Activated CD4-positive, alpha-beta T cell treated with anti-CD3 and anti-CD28 coated beads, Interleukin-2, amount 10 ng/mL, durations not matched to agents 24 days and 14 days (primary cell): ENCODE measurements around the gene NAT8. TPM values are rescaled to one million over a fixed set of nuclear protein-coding genes. Genes with fewer than 3 reads are reported as not detected.
"Not testable (repeated sequence)": the region's sequence is repeated elsewhere in the genome, so short reads cannot be mapped to it uniquely, and the experiment has no call there.

Experiments used
- DNase-seq: peaks from one replicate; pipeline ENCODE4 v3.0.0; 2022
- H3K27ac Mint-ChIP-seq: one replicate; pipeline ENCODE4 v1.8.0; 2022; ENCODE audit warnings: mild to moderate bottlenecking, mixed read lengths
- H3K27me3 Mint-ChIP-seq: one replicate; pipeline ENCODE4 v1.8.0; 2022; ENCODE audit warnings: mixed read lengths
- H3K36me3 Mint-ChIP-seq: one replicate; pipeline ENCODE4 v1.8.0; 2022; ENCODE audit warnings: low read depth, mild to moderate bottlenecking, mixed read lengths
- H3K4me1 Mint-ChIP-seq: one replicate; pipeline ENCODE4 v1.8.0; 2021; ENCODE audit warnings: mixed read lengths
- H3K4me3 Mint-ChIP-seq: one replicate; pipeline ENCODE4 v1.8.0; 2022; ENCODE audit warnings: mild to moderate bottlenecking, moderate library complexity, mixed read lengths
- H3K9me3 Mint-ChIP-seq: one replicate; pipeline ENCODE4 v1.8.0; 2021; ENCODE audit warnings: mixed read lengths
- intact Hi-C: fragments of 100-400 bp; cut with micrococcal nuclease; formaldehyde crosslinking; loops from one replicate; pipeline ENCODE4 v1.15.1; 2023
- total RNA-seq: library from RNA; stranded (reverse); gene quantifications from 2 replicates; pipeline ENCODE4 v1.2.3, GENCODE V29; 2022

The NAT8 gene, protein sequence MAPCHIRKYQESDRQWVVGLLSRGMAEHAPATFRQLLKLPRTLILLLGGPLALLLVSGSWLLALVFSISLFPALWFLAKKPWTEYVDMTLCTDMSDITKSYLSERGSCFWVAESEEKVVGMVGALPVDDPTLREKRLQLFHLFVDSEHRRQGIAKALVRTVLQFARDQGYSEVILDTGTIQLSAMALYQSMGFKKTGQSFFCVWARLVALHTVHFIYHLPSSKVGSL
- not detected in 2 replicates for total RNA-seq

GRCh38 chr2:73642338-73643018 is at the start of gene NAT8:
NAT8 (minus strand) TSS chr2:73642422; CDS start chr2:73641628, 794 bp downstream.
- peaks cover 4% of the 10 kb centered on the region for H3K27me3 Mint-ChIP-seq
- H3K4me1 Mint-ChIP-seq, result no peaks in the 10 kb centered on the region
- DNase-seq, result no peak
- H3K9me3 Mint-ChIP-seq, result peaks cover 5% of the 10 kb centered on the region
- no peaks in the 10 kb centered on the region for H3K36me3 Mint-ChIP-seq
- H3K4me3 Mint-ChIP-seq, result no peak within 1 kb of the TSS
- no peak within 1 kb of the TSS for H3K27ac Mint-ChIP-seq
- intact Hi-C loops, result no loop called here

DNA sequence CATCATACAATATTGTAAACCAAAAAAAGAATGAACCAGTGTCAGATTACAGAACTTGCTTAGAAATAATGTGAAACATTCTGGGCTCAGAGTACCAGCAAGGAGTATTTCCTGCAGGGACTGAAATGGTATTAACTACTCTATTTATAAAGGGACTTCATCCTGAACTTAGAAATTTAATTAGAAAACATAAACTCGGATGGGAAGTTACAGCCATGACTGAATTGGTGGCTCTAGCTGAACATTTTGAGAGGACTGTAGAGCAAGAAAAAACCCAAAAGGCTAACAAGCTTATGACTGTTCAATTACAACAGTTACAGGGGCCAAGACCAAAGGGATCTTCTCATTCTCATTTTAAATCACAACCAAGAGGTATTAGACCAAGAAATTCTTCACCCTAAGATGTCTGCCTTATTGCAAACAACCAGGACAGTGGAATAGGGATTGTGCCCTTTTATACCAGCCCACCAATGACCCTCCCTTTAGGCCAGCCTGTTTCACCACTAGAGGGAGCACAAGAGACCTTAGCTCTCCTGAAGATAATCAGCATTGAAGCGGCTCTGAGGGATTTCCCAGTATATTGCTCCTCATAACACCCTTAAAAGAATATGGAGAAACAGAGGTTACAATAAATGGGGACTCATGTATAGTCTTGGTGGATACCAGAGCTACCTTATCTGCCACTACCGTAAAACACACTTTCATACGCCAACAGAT is 48.3 kb upstream of the NAT8 start:
- H3K27ac Mint-ChIP-seq, H3K36me3 Mint-ChIP-seq, intact Hi-C loops, H3K27me3 Mint-ChIP-seq, H3K4me3 Mint-ChIP-seq, H3K9me3 Mint-ChIP-seq, H3K4me1 Mint-ChIP-seq: not testable (repeated sequence)
- peak; percentile 73 for DNase-seq

- H3K36me3 Mint-ChIP-seq, H3K9me3 Mint-ChIP-seq, H3K27ac Mint-ChIP-seq, DNase-seq, H3K4me3 Mint-ChIP-seq, H3K4me1 Mint-ChIP-seq, intact Hi-C loops: not testable (repeated sequence)
- peaks cover 11% of the 10 kb centered on the region for H3K27me3 Mint-ChIP-seq
These were observed 46.3 kb upstream of the NAT8 start for GRCh38 chr2:73688494-73688893.

DNA sequence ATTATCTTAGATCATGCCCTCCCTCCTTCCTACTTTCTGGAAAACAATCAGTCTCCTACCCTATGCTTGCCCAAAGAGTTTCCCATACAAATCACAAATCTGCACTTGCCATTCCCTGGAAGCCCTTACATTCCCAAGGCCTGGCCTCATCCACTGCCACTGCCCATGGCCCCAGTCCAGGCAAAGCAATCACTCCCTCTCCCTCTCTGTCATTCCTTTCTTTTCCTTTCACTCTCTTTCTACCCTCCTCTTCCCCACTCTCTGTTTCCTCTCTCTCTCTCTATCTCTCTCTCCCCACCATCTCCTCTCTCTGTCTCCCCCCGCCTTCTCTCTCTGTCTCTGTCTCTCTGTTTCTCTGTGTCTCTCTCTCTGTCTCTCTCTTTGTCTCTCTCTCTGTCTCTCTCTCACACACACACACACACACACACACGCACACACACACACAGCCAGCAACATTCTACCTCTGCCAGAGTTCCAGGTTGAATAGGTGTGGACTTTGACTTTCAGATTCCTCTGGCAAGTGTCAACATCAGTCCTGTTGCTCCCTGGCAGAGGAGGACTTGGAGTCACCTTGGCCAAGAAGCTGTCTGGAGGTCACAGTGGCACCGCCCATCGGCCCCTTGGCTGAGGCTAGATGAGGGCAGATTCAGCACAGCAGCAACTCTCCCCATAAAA is 43.7 kb upstream of the NAT8 start:
- Mint-ChIP-seq H3K4me3 (no peak overlapping the region), H3K9me3 (no peaks in the 10 kb centered on the region), H3K27ac (no peak overlapping the region), H3K36me3 (no peaks in the 10 kb centered on the region), H3K27me3 (peaks cover 12% of the 10 kb centered on the region), H3K4me1 (peaks cover 1% of the 10 kb centered on the region)
- intact Hi-C loops, result no loop called here
- DNase-seq, result no peak

DNA sequence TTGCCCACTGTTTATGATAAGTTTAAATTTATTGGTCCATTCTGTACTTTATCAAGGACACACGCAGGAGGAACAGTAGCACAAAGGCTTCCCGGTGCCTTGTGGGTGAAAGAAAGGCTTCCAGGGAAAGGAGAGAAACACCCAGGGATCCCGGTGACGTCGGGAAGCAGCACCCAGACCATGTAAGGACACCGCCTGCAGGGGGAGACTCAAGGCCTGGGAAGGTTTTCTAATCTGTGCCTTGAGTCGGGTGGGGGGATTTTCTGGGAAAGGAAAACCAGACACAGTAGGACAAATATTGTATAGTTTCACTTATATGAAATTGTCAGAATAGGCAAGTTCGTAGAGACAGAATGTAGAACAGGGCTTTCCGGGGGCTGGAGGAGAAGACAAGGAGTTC is 42.7 kb upstream of the NAT8 start:
- intact Hi-C loops, H3K4me1 Mint-ChIP-seq, H3K36me3 Mint-ChIP-seq, DNase-seq, H3K4me3 Mint-ChIP-seq, H3K9me3 Mint-ChIP-seq, H3K27ac Mint-ChIP-seq: not testable (repeated sequence)
- peaks cover 11% of the 10 kb centered on the region for H3K27me3 Mint-ChIP-seq

GRCh38 chr2:73684325-73684724 is 42.1 kb upstream of the NAT8 start:
- not testable (repeated sequence) for H3K27ac Mint-ChIP-seq

DNA sequence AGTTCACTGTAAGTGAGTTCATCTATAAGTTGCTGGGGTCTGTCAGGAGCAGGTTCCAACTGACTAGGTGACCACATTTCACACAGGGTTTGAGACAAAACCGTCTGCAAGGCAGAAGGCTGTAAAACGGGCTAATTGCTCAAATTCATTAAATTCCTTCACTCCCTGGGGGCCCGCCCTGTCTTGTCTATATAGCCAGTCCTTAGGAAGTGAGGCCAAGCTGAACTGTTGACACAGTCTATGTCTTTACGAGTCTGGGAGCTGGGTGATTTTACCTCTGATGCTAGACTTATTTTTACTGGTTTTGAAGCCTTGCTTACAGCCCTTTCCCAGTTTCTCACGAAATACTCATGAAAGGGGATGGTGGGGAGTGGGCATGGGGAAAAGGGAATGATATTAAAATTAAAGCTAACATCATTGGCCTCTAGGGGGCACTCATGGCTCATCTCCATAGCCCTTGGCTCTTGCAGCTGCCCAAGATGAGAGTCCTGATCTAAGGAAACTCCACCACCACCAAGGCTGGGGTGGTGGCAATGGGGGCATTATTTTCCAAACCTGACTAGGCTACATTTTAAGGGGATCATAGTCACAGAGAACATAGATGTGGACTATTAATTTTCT is 37.8 kb upstream of the NAT8 start:
- H3K9me3 Mint-ChIP-seq, H3K27ac Mint-ChIP-seq, H3K4me3 Mint-ChIP-seq, H3K4me1 Mint-ChIP-seq, H3K36me3 Mint-ChIP-seq, intact Hi-C loops: not testable (repeated sequence)
- peak; percentile 68 for DNase-seq
- peaks cover 10% of the 10 kb centered on the region for H3K27me3 Mint-ChIP-seq

More at GRCh38 chr2:73684325-73684724, 42.1 kb upstream of the NAT8 start:
- H3K4me3 Mint-ChIP-seq, H3K9me3 Mint-ChIP-seq, H3K36me3 Mint-ChIP-seq, DNase-seq, H3K4me1 Mint-ChIP-seq, intact Hi-C loops: not testable (repeated sequence)
- peaks cover 11% of the 10 kb centered on the region for H3K27me3 Mint-ChIP-seq

DNA sequence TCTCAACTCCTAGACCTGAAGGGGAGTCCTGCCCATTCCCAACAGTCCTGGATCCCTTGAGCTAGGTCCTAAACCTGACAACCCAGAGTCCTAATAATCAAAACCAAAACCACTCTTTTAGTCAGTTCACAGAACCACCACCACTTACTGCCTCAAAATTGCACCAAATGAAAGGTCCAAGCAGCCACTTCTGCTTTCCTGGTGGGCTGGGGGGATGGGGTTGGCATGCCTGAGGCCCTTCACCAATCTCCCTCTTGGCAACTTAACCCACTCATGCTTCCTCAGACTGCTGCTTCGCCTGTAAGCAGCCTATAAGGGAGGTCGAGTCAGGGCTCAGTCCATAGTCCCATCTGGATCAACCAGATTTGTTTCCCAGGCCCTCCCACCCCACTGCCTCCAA is 37.0 kb upstream of the NAT8 start:
- H3K36me3 Mint-ChIP-seq, H3K4me3 Mint-ChIP-seq, H3K4me1 Mint-ChIP-seq, H3K27me3 Mint-ChIP-seq, H3K27ac Mint-ChIP-seq, intact Hi-C loops, H3K9me3 Mint-ChIP-seq, DNase-seq: not testable (repeated sequence)

GRCh38 chr2:73678008-73678407 is 35.8 kb upstream of the NAT8 start:
- H3K27ac Mint-ChIP-seq, H3K4me3 Mint-ChIP-seq, H3K27me3 Mint-ChIP-seq, H3K4me1 Mint-ChIP-seq, intact Hi-C loops, H3K9me3 Mint-ChIP-seq, DNase-seq, H3K36me3 Mint-ChIP-seq: not testable (repeated sequence)

DNA sequence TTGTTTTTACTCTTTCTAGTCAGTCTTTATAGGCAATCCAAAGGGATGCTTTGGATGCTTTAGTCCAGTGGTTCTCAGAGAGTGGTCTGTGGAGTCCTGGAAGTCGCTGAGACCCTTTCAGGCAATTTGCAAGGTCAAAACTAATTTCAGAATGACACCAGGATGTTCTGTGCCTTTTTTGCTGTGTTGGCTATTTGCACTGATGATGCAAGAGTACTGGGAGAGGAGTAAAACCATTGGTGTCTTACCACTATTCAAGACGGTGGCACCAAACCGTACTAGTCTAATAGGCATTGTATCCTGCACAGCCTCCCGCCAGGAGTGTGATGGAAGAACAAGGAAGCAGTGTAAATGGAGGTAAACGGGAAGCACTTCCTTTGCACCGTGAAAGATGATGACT is 34.0 kb upstream of the NAT8 start:
- intact Hi-C loops, H3K27me3 Mint-ChIP-seq, H3K4me1 Mint-ChIP-seq, H3K4me3 Mint-ChIP-seq, H3K36me3 Mint-ChIP-seq, H3K9me3 Mint-ChIP-seq, DNase-seq, H3K27ac Mint-ChIP-seq: not testable (repeated sequence)

DNA sequence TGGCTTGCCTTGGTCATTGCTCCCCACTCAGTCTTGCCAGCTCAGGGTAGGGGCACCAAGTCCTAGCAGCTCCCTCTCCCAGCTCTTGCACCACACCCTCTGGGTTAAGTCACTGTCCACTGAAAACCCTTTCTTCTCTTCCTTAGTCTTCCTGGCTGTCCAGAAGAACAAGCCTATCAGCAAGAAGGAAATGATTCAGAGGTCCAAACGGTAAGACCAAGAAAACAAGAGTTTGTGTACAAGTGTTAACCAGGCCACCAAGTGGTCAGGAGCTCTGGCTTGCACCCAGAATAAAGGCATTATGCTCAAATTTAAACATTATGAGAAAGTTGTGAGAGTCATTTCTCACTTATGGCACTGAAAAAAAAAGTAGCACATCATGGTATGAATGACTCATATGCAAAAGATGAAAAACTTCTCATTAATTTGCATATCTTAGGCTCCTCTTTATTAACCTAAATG is 32.5 kb upstream of the NAT8 start:
- H3K4me1 Mint-ChIP-seq, H3K36me3 Mint-ChIP-seq, H3K27me3 Mint-ChIP-seq, DNase-seq, H3K9me3 Mint-ChIP-seq, H3K4me3 Mint-ChIP-seq, intact Hi-C loops: not testable (repeated sequence)
- peak overlapping the region; percentile 34 for H3K27ac Mint-ChIP-seq

GRCh38 chr2:73669976-73670375 is 27.8 kb upstream of the NAT8 start:
- H3K4me3 Mint-ChIP-seq, H3K4me1 Mint-ChIP-seq, H3K9me3 Mint-ChIP-seq, H3K27me3 Mint-ChIP-seq, intact Hi-C loops, H3K36me3 Mint-ChIP-seq, H3K27ac Mint-ChIP-seq, DNase-seq: not testable (repeated sequence)

DNA sequence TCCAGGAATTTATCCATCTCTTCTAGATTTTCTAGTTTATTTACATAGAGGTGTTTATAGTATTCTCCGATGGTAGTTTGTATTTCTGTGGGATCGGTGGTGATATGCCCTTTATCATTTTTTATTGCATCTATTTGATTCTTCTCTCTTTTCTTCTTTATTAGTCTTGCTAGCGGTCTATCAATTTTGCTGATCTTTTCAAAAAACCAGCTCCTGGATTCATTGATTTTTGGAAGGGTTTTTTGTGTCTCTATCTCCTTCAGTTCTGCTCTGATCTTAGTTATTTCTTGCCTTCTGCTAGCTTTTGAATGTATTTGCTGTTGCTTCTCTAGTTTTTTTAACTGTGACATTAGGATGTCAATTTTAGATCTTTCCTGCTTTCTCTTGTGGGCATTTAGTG is 25.0 kb upstream of the NAT8 start:
- H3K27ac Mint-ChIP-seq, H3K4me1 Mint-ChIP-seq, H3K9me3 Mint-ChIP-seq, H3K36me3 Mint-ChIP-seq, DNase-seq, H3K4me3 Mint-ChIP-seq, intact Hi-C loops: not testable (repeated sequence)
- H3K27me3 Mint-ChIP-seq, result peaks cover 11% of the 10 kb centered on the region
